HL-60 (cell line): ENCODE results near the gene CHI3L1.

Experiments
- DNase-seq, 2 experiments: peaks; one replicate each; pipeline ENCODE4 v3.0.0-alpha.2; 2010 to 2020; ENCODE audit warnings: low read depth in 1 of 2, low spot score in 1 of 2
- H3K27ac ChIP-seq: fragments of 250-450 bp; sonication (Bioruptor Pico); replicated peaks from 2 replicates; pipeline ENCODE4 v1.5.1; 2020; ENCODE audit warnings: mild to moderate bottlenecking, moderate library complexity
- H3K27me3 ChIP-seq: fragments of 250-450 bp; sonication (Bioruptor Pico); 2 replicates; pipeline ENCODE4 v1.5.1; 2021; ENCODE audit warnings: mild to moderate bottlenecking, moderate library complexity; ENCODE audit not compliant: insufficient read depth, poor library complexity, severe bottlenecking
- H3K4me3 ChIP-seq: replicated peaks from 2 replicates; pipeline ENCODE4 v1.5.1; 2011; ENCODE audit warnings: mild to moderate bottlenecking, control low read depth, low read length; ENCODE audit not compliant: insufficient read depth
- GABPA ChIP-seq: IDR thresholded peaks from 2 replicates; pipeline ENCODE4 v1.6.1; 2012; ENCODE audit warnings: low read depth
- POLR2AphosphoS5 ChIP-seq: IDR thresholded peaks from 2 replicates; pipeline ENCODE4 v1.6.1; 2012; ENCODE audit warnings: low read depth
- REST ChIP-seq: IDR thresholded peaks from 2 replicates; pipeline ENCODE4 v1.6.1; 2012; ENCODE audit warnings: low read depth; ENCODE audit not compliant: insufficient replicate concordance
- SPI1 ChIP-seq: IDR thresholded peaks from 2 replicates; pipeline ENCODE4 v1.6.1; 2012; ENCODE audit warnings: low read depth, mild to moderate bottlenecking, borderline replicate concordance
- TF ChIP-seq, protein P1 (sequence below): IDR thresholded peaks from one replicate; pipeline ENCODE4 v1.5.1; 2011; ENCODE audit warnings: low read length, control low read depth, inconsistent platforms; ENCODE audit not compliant: insufficient read depth

The CHI3L1 gene

DNA sequence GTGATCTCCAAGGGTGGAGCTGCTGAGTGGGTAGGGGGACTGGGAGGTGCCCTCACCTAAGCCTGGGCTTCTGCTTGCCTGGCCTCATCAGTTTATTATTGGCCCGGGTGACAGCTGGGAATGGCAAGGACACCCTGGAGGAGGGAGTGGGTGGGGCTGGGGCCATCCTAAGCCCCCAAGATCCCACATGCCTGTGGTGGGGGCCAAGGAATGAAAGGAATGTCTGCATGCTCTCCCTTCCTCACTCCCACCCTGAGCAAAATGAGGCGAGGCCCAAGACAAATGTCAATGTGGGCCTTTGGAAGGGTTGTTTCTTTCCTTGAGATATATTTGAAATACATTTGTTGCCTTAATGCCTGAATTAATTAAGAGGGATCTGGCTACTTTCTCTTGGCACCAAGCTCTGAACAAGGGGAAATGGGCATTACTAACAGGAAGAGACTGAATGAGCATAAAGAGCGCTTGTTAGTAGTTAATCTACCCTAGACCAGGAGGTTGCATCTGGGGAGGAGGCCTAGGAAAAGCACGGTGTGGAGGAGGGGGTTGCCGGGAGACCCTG lies 19.7 kb upstream of the CHI3L1 start:
- DNase-seq, result no peak
- Histone ChIP-seq H3K27ac (no peak overlapping the region), H3K27me3 (no peaks in the 10 kb centered on the region), H3K4me3 (no peak overlapping the region)
- TF ChIP-seq SPI1, result no peak

- no peaks in the 10 kb centered on the region for H3K27me3 ChIP-seq
- H3K27ac ChIP-seq, result no peak overlapping the region
- H3K4me3 ChIP-seq, result no peak overlapping the region
- no peak for DNase-seq
- TF ChIP-seq, protein P1, sequence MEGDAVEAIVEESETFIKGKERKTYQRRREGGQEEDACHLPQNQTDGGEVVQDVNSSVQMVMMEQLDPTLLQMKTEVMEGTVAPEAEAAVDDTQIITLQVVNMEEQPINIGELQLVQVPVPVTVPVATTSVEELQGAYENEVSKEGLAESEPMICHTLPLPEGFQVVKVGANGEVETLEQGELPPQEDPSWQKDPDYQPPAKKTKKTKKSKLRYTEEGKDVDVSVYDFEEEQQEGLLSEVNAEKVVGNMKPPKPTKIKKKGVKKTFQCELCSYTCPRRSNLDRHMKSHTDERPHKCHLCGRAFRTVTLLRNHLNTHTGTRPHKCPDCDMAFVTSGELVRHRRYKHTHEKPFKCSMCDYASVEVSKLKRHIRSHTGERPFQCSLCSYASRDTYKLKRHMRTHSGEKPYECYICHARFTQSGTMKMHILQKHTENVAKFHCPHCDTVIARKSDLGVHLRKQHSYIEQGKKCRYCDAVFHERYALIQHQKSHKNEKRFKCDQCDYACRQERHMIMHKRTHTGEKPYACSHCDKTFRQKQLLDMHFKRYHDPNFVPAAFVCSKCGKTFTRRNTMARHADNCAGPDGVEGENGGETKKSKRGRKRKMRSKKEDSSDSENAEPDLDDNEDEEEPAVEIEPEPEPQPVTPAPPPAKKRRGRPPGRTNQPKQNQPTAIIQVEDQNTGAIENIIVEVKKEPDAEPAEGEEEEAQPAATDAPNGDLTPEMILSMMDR, result no peak
- TF ChIP-seq GABPA, result no peak
- TF ChIP-seq REST, result no peak
- no peak for TF ChIP-seq POLR2AphosphoS5
- no peak for TF ChIP-seq SPI1
Measured at GRCh38 chr1:203204756-203205155, 18.3 kb upstream of the CHI3L1 start.

DNA sequence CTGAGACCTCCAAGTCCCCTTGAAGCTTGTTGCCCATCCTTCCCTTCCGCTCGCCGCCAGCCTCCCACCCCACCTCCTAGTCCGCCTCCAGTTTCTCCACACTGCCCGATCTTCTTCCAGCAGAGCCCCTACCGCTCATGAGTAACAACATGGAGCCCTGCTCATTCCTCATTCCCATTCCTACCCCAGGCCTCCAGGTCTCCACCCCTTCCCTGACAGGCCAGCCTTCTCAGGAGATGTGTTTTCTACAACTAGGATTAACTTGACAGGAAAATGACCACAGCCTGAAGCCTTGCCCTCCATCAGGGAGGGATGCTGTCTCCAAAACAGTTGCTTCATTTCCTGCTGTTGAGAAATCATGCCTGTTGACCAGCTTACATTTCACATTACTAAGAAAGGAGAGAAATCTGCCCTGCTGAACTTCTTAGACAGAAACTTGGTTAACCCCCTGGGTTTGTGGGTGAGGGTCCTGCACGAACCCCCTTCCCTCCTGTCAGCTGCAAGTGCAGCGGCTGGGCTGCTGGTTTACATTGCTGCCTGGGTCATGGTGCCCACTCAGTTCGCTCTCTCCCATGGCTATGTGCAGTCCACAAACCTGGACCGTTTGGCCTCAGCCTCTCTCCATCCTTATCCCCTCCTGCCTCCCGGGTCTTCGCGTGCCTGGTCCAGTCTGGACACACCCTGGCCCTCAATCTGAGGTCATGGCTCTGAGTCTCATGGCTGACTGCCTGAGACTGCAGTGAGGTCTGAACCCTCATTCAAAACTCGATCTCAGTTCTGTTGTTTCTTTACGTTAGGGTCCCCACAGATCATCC lies 16.1 kb upstream of the CHI3L1 start:
- TF ChIP-seq REST (no peak), POLR2AphosphoS5 (peak; percentile 60)
- TF ChIP-seq, protein P1, result no peak
- peak in 1 of 2 experiments; percentile 84 for DNase-seq
- H3K27ac ChIP-seq, result peak overlapping the region; percentile 76
- H3K4me3 ChIP-seq, result no peak overlapping the region
- no peaks in the 10 kb centered on the region for H3K27me3 ChIP-seq

DNA sequence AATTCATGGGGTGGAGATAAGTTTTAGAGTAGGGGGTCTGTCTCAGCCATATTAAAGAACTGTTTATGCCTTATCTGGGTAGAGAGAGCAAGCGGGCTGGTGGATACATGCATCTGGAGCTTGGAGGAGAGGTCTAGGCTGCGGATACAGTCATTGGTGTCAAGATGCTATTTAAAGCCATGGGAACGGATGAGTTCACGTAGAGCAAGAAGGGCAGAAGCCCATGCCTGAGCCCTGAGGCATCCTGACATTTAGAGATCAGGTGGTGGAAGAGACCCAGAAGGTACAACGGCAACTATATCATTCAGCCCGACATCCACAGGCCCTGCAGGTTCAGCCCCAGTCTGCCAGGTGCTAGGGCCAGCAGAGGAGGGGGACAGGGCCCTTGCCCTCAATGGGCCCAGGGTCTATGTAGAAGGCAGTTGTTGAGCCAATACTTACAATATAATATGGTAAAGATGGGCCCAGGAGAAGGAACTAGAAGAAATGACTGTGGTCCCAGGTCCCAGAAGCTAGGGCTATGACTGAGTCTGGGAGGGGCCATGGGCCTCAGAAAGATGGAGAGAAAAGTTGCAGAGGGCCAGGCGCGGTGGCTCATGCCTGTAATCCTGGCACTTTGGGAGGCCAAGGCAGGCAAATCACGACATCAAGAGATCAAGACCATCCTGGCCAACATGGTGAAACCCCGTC lies 15.2 kb upstream of the CHI3L1 start:
- DNase-seq, result no peak
- TF ChIP-seq SPI1 (no peak), REST (no peak), GABPA (no peak), POLR2AphosphoS5 (no peak)
- TF ChIP-seq, protein P1, result no peak
- Histone ChIP-seq H3K4me3 (no peak overlapping the region), H3K27ac (peak overlapping the region; percentile 76), H3K27me3 (no peaks in the 10 kb centered on the region)
